ENCODE results near the gene SRPK2.
"Not testable (repeated sequence)": the region's sequence is repeated elsewhere in the genome, so short reads cannot be mapped to it uniquely, and the experiment has no call there.

Gene SRPK2

GRCh38 chr7:105376908-105377533 lies 11.7 kb downstream of the SRPK2 start:
- in situ Hi-C loops (cut with MboI; ENCODE audit: low sequenced_read_pairs, unreplicated experiment), result no loop called here
- no peak for DNase-seq (ENCODE audit: low spot score)
- TF ChIP-seq CTCF (IDR thresholded peaks at IDR 0.05; ENCODE audit: borderline replicate concordance, control extremely low read depth, extremely low read depth, insufficient read depth, missing control alignments), result no peak

- no peak for DNase-seq (ENCODE audit: low spot score)
- in situ Hi-C loops (cut with MboI; ENCODE audit: low sequenced_read_pairs, unreplicated experiment), result no loop called here
- no peak for TF ChIP-seq CTCF (IDR thresholded peaks at IDR 0.05; ENCODE audit: borderline replicate concordance, control extremely low read depth, extremely low read depth, insufficient read depth, missing control alignments)
Observed at GRCh38 chr7:105369944-105370343, 18.8 kb downstream of the SRPK2 start.

- no peak for DNase-seq (ENCODE audit: low spot score)
- no peak for TF ChIP-seq CTCF (IDR thresholded peaks at IDR 0.05; ENCODE audit: borderline replicate concordance, control extremely low read depth, extremely low read depth, insufficient read depth, missing control alignments)
- in situ Hi-C loops (cut with MboI; ENCODE audit: low sequenced_read_pairs, unreplicated experiment), result no loop called here
Observed at GRCh38 chr7:105367458-105367857, 21.3 kb downstream of the SRPK2 start.

- TF ChIP-seq CTCF (IDR thresholded peaks at IDR 0.05; ENCODE audit: borderline replicate concordance, control extremely low read depth, extremely low read depth, insufficient read depth, missing control alignments), result no peak
- in situ Hi-C loops (cut with MboI; ENCODE audit: low sequenced_read_pairs, unreplicated experiment), result no loop called here
- DNase-seq (ENCODE audit: low spot score), result no peak
Observed at GRCh38 chr7:105365541-105366534, 22.9 kb downstream of the SRPK2 start.

GRCh38 chr7:105364684-105365083 lies 24.0 kb downstream of the SRPK2 start:
- TF ChIP-seq CTCF (IDR thresholded peaks at IDR 0.05; ENCODE audit: borderline replicate concordance, control extremely low read depth, extremely low read depth, insufficient read depth, missing control alignments), result no peak
- in situ Hi-C loops (cut with MboI; ENCODE audit: low sequenced_read_pairs, unreplicated experiment), result no loop called here
- DNase-seq (ENCODE audit: low spot score), result no peak

- in situ Hi-C loops (cut with MboI; ENCODE audit: low sequenced_read_pairs, unreplicated experiment); DNase-seq (ENCODE audit: low spot score): not testable (repeated sequence)
Observed at GRCh38 chr7:105363657-105364056, 25.1 kb downstream of the SRPK2 start.

GRCh38 chr7:105362685-105363084 lies 26.0 kb downstream of the SRPK2 start:
- DNase-seq (ENCODE audit: low spot score); in situ Hi-C loops (cut with MboI; ENCODE audit: low sequenced_read_pairs, unreplicated experiment): not testable (repeated sequence)

- in situ Hi-C loops (cut with MboI; ENCODE audit: low sequenced_read_pairs, unreplicated experiment), result not testable (repeated sequence)
Observed at GRCh38 chr7:105361995-105362394, 26.7 kb downstream of the SRPK2 start.

GRCh38 chr7:105360149-105360548 lies 28.6 kb downstream of the SRPK2 start:
- in situ Hi-C loops (cut with MboI; ENCODE audit: low sequenced_read_pairs, unreplicated experiment); DNase-seq (ENCODE audit: low spot score): not testable (repeated sequence)

More at GRCh38 chr7:105361995-105362394, 26.7 kb downstream of the SRPK2 start:
- not testable (repeated sequence) for DNase-seq (ENCODE audit: low spot score)
